Activated CD8-positive, alpha-beta memory T cell treated with anti-CD3 and anti-CD28 coated beads for 1 hour (primary cell): Measurements from ENCODE around the gene P3H4.

Experiments used
- DNase-seq, 2 donors: peaks; one replicate each; pipeline ENCODE4 v3.0.0-alpha.2; 2020; ENCODE audit warnings: low read depth in 1 of 2; ENCODE audit errors: extremely low read depth in 1 of 2

P3H4 gene

GRCh38 chr17:41772586-41773189 is 39.1 kb downstream of the P3H4 start:
- no peak for DNase-seq

GRCh38 chr17:41772218-41772585 is 39.5 kb downstream of the P3H4 start:
- DNase-seq = no peak

- no peak for DNase-seq
These were observed 40.2 kb downstream of the P3H4 start for GRCh38 chr17:41771389-41772206.

- DNase-seq = no peak
These were observed 41.8 kb downstream of the P3H4 start for GRCh38 chr17:41769985-41770384.

DNA sequence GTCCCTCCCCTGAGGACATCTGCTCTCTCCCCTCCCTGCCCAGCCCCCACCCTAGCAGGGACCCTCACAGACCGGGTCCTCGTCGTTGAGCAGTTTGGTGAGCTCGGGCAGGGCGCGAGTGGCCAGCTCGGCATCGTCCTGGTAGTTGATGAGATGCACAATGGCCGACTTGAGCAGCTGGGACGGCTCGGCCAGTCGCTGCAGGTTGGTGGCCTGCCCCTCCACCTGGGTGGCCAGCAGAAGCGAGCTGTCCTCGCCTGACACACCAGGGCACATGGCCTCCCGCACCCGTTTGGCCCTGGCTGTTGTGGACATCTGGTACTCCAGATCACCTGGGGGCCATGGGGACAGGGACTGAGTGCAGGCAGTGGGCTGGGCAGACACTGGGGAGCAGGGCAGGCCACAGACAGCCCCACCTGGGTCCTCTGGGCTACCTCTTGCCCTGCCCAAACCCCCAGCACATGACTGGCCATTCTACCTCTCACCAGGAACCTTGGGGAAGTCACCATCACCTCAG is 42.3 kb downstream of the P3H4 start:
- DNase-seq = no peak

- DNase-seq = no peak
These were observed 43.0 kb downstream of the P3H4 start for GRCh38 chr17:41768682-41769288.

DNA sequence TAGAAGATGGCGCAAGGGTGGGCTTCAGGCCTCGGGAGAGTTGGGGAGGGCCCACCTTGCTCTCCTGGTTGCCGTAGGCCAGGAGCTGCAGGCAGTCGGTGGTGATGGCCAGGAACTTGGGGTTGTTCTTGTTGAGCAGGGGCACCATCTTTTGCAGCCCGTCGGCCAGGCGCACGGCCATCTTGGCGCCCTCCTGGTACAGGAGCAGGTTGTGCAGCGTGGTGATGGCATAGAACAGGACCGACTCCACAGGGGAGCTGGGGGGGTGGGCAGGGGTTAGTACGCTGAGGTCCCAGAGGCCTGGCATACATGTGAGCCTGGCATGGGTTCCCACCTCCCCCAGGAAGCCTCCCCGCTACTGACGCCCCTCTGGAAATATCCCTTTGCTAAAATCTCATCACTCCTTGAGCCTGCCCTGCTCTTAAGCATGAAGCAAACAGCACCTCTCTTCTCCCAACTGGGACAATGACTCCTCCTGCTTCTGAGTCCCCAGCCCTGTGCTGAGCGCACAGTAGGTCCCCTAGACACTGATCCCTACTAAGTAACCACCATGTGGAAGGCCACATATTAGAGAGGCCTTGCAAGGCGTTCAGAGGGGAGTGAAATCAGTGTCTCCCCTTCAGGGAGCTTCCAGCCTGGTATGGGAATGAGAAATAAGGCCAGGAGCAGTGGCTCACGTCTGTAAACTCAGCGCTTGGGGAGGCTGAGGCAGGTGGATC is 44.3 kb downstream of the P3H4 start:
- no peak for DNase-seq

GRCh38 chr17:41766135-41766534 is 45.6 kb downstream of the P3H4 start:
- no peak for DNase-seq

DNA sequence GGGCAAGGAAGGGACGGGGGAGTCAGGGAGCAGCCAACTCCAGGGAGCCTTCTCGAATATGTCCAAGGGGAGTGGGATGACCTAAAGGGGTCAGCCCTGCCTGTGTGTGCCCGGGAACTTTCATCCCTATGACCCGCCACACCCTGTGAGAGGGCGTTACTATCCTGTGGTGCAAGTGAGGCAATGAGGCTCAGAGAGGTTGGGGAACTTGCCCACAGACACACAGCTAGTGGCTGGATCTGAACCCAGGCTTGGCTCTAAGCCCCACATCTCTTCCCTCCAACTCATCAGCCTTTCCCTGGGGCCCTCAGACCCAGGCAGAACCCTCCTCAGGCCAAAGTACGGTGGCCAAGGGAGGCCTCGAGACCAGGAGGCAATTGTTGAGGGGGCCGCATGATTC is 48.4 kb downstream of the P3H4 start:
- DNase-seq = no peak

- no peak for DNase-seq
These were observed 48.9 kb downstream of the P3H4 start for GRCh38 chr17:41762841-41763240.

GRCh38 chr17:41762391-41762790 is 49.4 kb downstream of the P3H4 start:
- DNase-seq = no peak

- no peak for DNase-seq
These were observed 50.9 kb downstream of the P3H4 start for GRCh38 chr17:41760878-41761277.

DNA sequence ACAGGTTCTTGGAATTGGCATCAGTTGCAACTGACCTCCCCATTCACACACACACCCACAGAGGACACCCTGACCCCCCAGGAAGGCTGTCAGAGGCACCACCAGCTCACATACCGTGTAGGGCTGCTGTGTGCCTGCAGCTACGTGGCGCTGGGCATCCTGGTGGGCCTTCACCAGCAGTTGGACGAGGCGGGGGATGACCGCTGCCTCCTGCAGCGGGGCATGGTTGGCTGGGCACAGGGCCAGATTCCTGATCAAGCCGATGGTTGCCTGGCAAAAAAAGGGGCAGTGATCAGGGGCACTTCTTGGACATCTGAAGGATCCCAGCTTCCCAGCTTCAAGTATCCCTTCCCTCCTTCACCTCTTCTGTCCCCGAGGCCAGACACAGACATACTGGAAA is 53.1 kb downstream of the P3H4 start:
- DNase-seq = no peak

DNA sequence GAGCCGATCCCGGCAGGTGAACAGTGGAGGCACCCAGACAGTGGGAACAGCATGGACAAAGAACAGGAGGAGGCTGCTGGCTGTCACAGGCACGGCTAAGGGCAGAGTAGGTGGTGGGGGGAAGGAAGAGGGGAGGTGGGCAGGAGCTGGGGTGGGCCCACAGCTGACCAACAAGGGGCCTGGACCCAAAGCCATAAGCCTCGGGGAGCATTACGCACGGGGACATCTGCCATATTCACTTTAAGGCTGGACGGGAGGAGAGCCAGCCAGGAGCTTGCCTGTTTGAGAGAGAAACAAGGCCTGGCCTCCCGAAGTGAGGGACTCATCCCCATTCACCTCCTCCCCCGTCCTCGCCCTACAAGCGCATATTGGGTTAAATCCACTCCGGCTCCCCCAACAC is 57.7 kb downstream of the P3H4 start:
- no peak for DNase-seq
